GM12878 (cell line): ENCODE data around the gene CARD16. TPM values are rescaled to one million over a fixed set of nuclear protein-coding genes. Genes with fewer than 3 reads are reported as not detected.

Source experiments
- ATAC-seq: fragments of 200-7000 bp; cut with Tn5 transposase; 3 replicates; pipeline ENCODE4 v1.9.1; 2020; ENCODE audit warnings: mild to moderate bottlenecking, moderate library complexity
- BruUV-seq: library from RNA; stranded (reverse); fragments of 400-500 nt; replicated peaks from 2 replicates; lab custom pipeline; 2021; lab: Mats Ljungman, UMichigan
- CTCF ChIA-PET: fragments of 300-600 bp; sonication (Branson Sonifier 250); formaldehyde crosslinking; extraction: SDS; loops from one replicate; lab custom pipeline; 2021; ENCODE audit warnings: inconsistent platforms; lab: Yijun Ruan, JAX
- POLR2A ChIA-PET: fragments of 350-600 bp; formaldehyde crosslinking; extraction: SDS; loops from one replicate; lab custom pipeline; 2021; ENCODE audit warnings: inconsistent platforms; lab: Charles Lee
- RAD21 ChIA-PET: fragments of 300-600 bp; sonication (Branson Sonifier 250); formaldehyde crosslinking; loops from one replicate; lab custom pipeline; 2023; ENCODE audit warnings: antibody characterized with exemption; ENCODE audit not compliant: unreplicated experiment; lab: Charles Lee
- SMC1A ChIA-PET: fragments of 300-600 bp; sonication (Branson Sonifier 250); formaldehyde crosslinking; loops from one replicate; lab custom pipeline; 2023; ENCODE audit not compliant: unreplicated experiment, uncharacterized antibody; lab: Charles Lee
- DNase-seq: peaks from one replicate; pipeline ENCODE4 v3.0.0-alpha.2; 2011; ENCODE audit warnings: low read depth, low spot score
- FAIRE-seq: peaks from 3 replicates; lab custom pipeline; 2011; peaks lifted over from hg19 to GRCh38; lab: Jason Lieb, UNC
- H2AFZ ChIP-seq: 2 replicates; pipeline ENCODE4 v1.6.0; 2011; ENCODE audit warnings: low read depth, low read length, control low read depth; ENCODE audit not compliant: control insufficient read depth
- H3K27ac ChIP-seq: 2 replicates; pipeline ENCODE4 v1.5.1; 2011; ENCODE audit warnings: control low read depth; ENCODE audit not compliant: control insufficient read depth, insufficient read depth
- H3K27me3 ChIP-seq, 2 experiments: replicated peaks in 1 of 2; 2 replicates each; pipeline versions ENCODE4 v1.6.0 to v1.6.1; 2011; ENCODE audit warnings: low read length in 1 of 2; ENCODE audit not compliant: control insufficient read depth in 2 of 2, insufficient read depth in 2 of 2
- H3K36me3 ChIP-seq, 2 experiments: 2 replicates each; pipeline ENCODE4 v1.5.1; 2011; ENCODE audit warnings: low read length in 1 of 2; ENCODE audit not compliant: control insufficient read depth in 2 of 2, insufficient read depth in 2 of 2
- H3K4me1 ChIP-seq: 2 replicates; pipeline ENCODE4 v1.6.1; 2011; ENCODE audit warnings: mild to moderate bottlenecking, low read length, moderate library complexity, mixed read lengths; ENCODE audit not compliant: control insufficient read depth, insufficient read depth
- H3K4me2 ChIP-seq: 2 replicates; pipeline ENCODE4 v1.6.0; 2011; ENCODE audit warnings: control low read depth; ENCODE audit not compliant: control insufficient read depth, insufficient read depth
- H3K4me3 ChIP-seq: fragments of 200-600 bp; sonication (generic); 2 replicates; pipeline ENCODE4 v1.5.1; 2016
- H3K79me2 ChIP-seq: 2 replicates; pipeline ENCODE4 v1.6.0; 2011; ENCODE audit warnings: low read length; ENCODE audit not compliant: control insufficient read depth, insufficient read depth
- H3K9ac ChIP-seq: 2 replicates; pipeline ENCODE4 v1.8.0; 2011; ENCODE audit warnings: low read length, control low read depth, mixed read lengths; ENCODE audit not compliant: control insufficient read depth, insufficient read depth
- H3K9me3 ChIP-seq: replicated peaks from 3 replicates; pipeline ENCODE4 v1.5.1; 2011; ENCODE audit warnings: mild to moderate bottlenecking, low read length; ENCODE audit not compliant: control insufficient read depth, insufficient read depth
- H4K20me1 ChIP-seq: 2 replicates; pipeline ENCODE4 v1.6.0; 2011; ENCODE audit not compliant: control insufficient read depth, insufficient read depth
- DPF2 ChIP-seq: fragments of 450-650 bp; IDR thresholded peaks from 2 replicates; pipeline ENCODE4 v1.6.1; 2017; ENCODE audit warnings: mild to moderate bottlenecking
- MYB ChIP-seq: fragments of 150-350 bp; IDR thresholded peaks from 2 replicates; pipeline ENCODE4 v1.6.1; 2014; ENCODE audit warnings: mild to moderate bottlenecking, low read depth, low read length, borderline replicate concordance
- NRF1 ChIP-seq: conservative IDR thresholded peaks from 2 replicates; pipeline ENCODE4 v1.6.1; 2011; ENCODE audit warnings: mild to moderate bottlenecking, low read depth, low read length, improper control_type of control experiment
- POLR2A ChIP-seq: IDR thresholded peaks from 2 replicates; pipeline ENCODE4 v1.6.1; 2011; ENCODE audit warnings: low read depth, mild to moderate bottlenecking, low read length
- POLR2AphosphoS5 ChIP-seq: IDR thresholded peaks from 2 replicates; pipeline ENCODE4 v1.6.1; 2011; ENCODE audit warnings: mild to moderate bottlenecking, low read length, inconsistent platforms
- RAD21 ChIP-seq: IDR thresholded peaks from 2 replicates; pipeline ENCODE4 v1.6.1; 2011; ENCODE audit warnings: mild to moderate bottlenecking, low read depth, low read length, moderate library complexity; ENCODE audit not compliant: insufficient read depth
- SMARCA5 ChIP-seq: fragments of 450-650 bp; IDR thresholded peaks from 2 replicates; pipeline ENCODE4 v1.6.1; 2017; ENCODE audit warnings: mild to moderate bottlenecking
- SRF ChIP-seq, 2 experiments: IDR thresholded peaks; 2 replicates each; pipeline ENCODE4 v1.6.1; 2011; ENCODE audit warnings: low read depth in 2 of 2, low read length in 2 of 2, mild to moderate bottlenecking in 1 of 2, moderate library complexity in 1 of 2
- STAT3 ChIP-seq: IDR thresholded peaks from 2 replicates; pipeline ENCODE4 v1.6.1; 2011; ENCODE audit warnings: low read depth, low read length, improper control_type of control experiment
- TCF3 ChIP-seq: IDR thresholded peaks from 2 replicates; pipeline ENCODE4 v1.6.1; 2012; ENCODE audit warnings: low read depth, mild to moderate bottlenecking, low read length, borderline replicate concordance; ENCODE audit not compliant: insufficient read depth
- ZNF207 ChIP-seq: fragments of 450-650 bp; IDR thresholded peaks from 2 replicates; pipeline ENCODE4 v1.6.1; 2014; ENCODE audit warnings: antibody characterized with exemption, mild to moderate bottlenecking, borderline replicate concordance
- ZZZ3 ChIP-seq: IDR thresholded peaks from 2 replicates; pipeline ENCODE4 v1.6.1; 2011; ENCODE audit warnings: low read depth; ENCODE audit not compliant: control insufficient read depth, insufficient read length
- WGBS: methylation state at CpG from one replicate; pipeline ENCODE4 v1.1.6; 2016; ENCODE audit warnings: low lambda C conversion rate; ENCODE audit not compliant: insufficient replicate concordance, insufficient coverage; ENCODE audit errors: missing lambda C conversion rate; 5-methylcytosine and 5-hydroxymethylcytosine counted together
- in situ Hi-C: fragments of 300-500 bp; cut with MboI; formaldehyde crosslinking; loops from 9 replicates; pipeline ENCODE4 v1.14.3; 2018; ENCODE audit warnings: mixed read lengths
- intact Hi-C: fragments of 100-400 bp; cut with micrococcal nuclease; formaldehyde crosslinking; loops from one replicate; pipeline ENCODE4 v1.14.2; 2022; ENCODE audit not compliant: unreplicated experiment
- polyA plus RNA-seq, 11 experiments: library from polyadenylated mRNA; depleted of rRNA in 4 of 11; unstranded in 6 of 11; stranded (reverse) in 5 of 11; fragments of >200 nt; fragmentation: Nextera tagmentation in 4 of 11; fragmentation: Illumina TruSeq in 1 of 11; extraction: Ambion mirVana in 4 of 11; extraction: Trizol in 1 of 11; gene quantifications; 1 replicate in 1 of 11; 2 replicates in 10 of 11; pipeline versions ENCODE4 v1.2.1 to v1.2.3, GENCODE V29; 2011 to 2016; ENCODE audit warnings: inconsistent platforms in 2 of 11, missing spikeins in 2 of 11, low read depth in 1 of 11
- total RNA-seq, 4 experiments: library from RNA; depleted of rRNA in 3 of 4; stranded (reverse); fragments of >200 nt in 3 of 4; fragmentation: Illumina TruSeq in 1 of 4; extraction: Trizol in 1 of 4; gene quantifications; 2 replicates each; pipeline versions ENCODE4 v1.2.1 to v1.2.3, GENCODE V29; 2013 to 2021
- TF ChIP-seq, protein P1 (sequence below): fragments of 450-650 bp; conservative IDR thresholded peaks from 2 replicates; pipeline ENCODE4 v1.6.1; 2017; ENCODE audit warnings: mild to moderate bottlenecking, moderate library complexity
- TF ChIP-seq, protein P2 (sequence below): fragments of 450-650 bp; IDR thresholded peaks from 2 replicates; pipeline ENCODE4 v1.6.1; 2016; ENCODE audit warnings: mild to moderate bottlenecking, moderate library complexity, borderline replicate concordance
- TF ChIP-seq, protein P3 (sequence below): fragments of 450-650 bp; formaldehyde crosslinking; IDR thresholded peaks from 2 replicates; pipeline ENCODE4 v1.4.0; 2020; ENCODE audit warnings: mild to moderate bottlenecking, moderate library complexity

CARD16 gene
- total and polyA plus RNA-seq, 10 of the 15 experiments (the other 5 are each of a cell fraction or from before 2014, with no cell fraction given) = 11.8 to 76.3 (median 25.9) TPM

DNA sequence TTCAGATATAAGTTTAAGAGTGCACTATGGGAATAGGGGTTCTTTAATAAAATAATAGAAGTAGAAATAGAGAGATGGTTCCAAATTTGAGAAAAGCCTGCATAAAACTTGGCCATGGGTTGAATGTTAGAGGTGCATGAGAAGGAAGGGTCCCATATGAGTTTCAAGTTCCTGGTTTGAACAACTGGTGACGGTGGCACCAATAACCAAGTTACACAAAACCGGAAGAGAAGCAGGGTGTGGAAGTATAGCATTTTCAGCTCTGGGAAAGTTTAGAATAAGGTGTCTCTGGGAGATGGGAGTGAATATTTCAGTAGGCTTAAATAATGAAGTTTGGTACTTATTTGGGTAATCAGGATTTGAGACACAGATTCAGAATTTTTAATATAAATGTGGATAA, 12.6 kb downstream of the CARD16 start:
- ATAC-seq (peak; percentile 60), DNase-seq (no peak), FAIRE-seq (no peak)
- Histone ChIP-seq H3K4me1 (0 out of 2 replicates have a peak, but pooled peaks cover 3% of the 10 kb centered on the region), H3K4me3 (0 out of 2 replicates have a peak overlapping the region, but pooled peaks have one; percentile 58), H3K27ac (no peak overlapping the region), H3K27me3 (no peaks in the 10 kb centered on the region), H3K4me2 (no peak overlapping the region; the same call in 1 of the 2 replicates), H2AFZ (no peak overlapping the region), H3K9ac (no peak overlapping the region), H3K9me3 (no peaks in the 10 kb centered on the region), H4K20me1 (no peaks in the 10 kb centered on the region), H3K36me3 (no peaks in the 10 kb centered on the region), H3K79me2 (no peaks in the 10 kb centered on the region; the same call in 1 of the 2 replicates)
- intact Hi-C loops (no loop called here), in situ Hi-C loops (no loop called here)
- TF ChIP-seq STAT3 = no peak
- no peak for TF ChIP-seq POLR2A
- no peak for TF ChIP-seq DPF2
- TF ChIP-seq, protein P1, sequence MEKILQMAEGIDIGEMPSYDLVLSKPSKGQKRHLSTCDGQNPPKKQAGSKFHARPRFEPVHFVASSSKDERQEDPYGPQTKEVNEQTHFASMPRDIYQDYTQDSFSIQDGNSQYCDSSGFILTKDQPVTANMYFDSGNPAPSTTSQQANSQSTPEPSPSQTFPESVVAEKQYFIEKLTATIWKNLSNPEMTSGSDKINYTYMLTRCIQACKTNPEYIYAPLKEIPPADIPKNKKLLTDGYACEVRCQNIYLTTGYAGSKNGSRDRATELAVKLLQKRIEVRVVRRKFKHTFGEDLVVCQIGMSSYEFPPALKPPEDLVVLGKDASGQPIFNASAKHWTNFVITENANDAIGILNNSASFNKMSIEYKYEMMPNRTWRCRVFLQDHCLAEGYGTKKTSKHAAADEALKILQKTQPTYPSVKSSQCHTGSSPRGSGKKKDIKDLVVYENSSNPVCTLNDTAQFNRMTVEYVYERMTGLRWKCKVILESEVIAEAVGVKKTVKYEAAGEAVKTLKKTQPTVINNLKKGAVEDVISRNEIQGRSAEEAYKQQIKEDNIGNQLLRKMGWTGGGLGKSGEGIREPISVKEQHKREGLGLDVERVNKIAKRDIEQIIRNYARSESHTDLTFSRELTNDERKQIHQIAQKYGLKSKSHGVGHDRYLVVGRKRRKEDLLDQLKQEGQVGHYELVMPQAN = no peak
- no peak for TF ChIP-seq SMARCA5
- TF ChIP-seq POLR2AphosphoS5 = no peak
- no peak for TF ChIP-seq TCF3
- TF ChIP-seq, protein P2, sequence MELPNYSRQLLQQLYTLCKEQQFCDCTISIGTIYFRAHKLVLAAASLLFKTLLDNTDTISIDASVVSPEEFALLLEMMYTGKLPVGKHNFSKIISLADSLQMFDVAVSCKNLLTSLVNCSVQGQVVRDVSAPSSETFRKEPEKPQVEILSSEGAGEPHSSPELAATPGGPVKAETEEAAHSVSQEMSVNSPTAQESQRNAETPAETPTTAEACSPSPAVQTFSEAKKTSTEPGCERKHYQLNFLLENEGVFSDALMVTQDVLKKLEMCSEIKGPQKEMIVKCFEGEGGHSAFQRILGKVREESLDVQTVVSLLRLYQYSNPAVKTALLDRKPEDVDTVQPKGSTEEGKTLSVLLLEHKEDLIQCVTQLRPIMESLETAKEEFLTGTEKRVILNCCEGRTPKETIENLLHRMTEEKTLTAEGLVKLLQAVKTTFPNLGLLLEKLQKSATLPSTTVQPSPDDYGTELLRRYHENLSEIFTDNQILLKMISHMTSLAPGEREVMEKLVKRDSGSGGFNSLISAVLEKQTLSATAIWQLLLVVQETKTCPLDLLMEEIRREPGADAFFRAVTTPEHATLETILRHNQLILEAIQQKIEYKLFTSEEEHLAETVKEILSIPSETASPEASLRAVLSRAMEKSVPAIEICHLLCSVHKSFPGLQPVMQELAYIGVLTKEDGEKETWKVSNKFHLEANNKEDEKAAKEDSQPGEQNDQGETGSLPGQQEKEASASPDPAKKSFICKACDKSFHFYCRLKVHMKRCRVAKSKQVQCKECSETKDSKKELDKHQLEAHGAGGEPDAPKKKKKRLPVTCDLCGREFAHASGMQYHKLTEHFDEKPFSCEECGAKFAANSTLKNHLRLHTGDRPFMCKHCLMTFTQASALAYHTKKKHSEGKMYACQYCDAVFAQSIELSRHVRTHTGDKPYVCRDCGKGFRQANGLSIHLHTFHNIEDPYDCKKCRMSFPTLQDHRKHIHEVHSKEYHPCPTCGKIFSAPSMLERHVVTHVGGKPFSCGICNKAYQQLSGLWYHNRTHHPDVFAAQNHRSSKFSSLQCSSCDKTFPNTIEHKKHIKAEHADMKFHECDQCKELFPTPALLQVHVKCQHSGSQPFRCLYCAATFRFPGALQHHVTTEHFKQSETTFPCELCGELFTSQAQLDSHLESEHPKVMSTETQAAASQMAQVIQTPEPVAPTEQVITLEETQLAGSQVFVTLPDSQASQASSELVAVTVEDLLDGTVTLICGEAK = no peak
- no peak for TF ChIP-seq NRF1
- no peak for TF ChIP-seq ZNF207
- no peak for TF ChIP-seq RAD21
- no peak for TF ChIP-seq MYB
- TF ChIP-seq, protein P3, sequence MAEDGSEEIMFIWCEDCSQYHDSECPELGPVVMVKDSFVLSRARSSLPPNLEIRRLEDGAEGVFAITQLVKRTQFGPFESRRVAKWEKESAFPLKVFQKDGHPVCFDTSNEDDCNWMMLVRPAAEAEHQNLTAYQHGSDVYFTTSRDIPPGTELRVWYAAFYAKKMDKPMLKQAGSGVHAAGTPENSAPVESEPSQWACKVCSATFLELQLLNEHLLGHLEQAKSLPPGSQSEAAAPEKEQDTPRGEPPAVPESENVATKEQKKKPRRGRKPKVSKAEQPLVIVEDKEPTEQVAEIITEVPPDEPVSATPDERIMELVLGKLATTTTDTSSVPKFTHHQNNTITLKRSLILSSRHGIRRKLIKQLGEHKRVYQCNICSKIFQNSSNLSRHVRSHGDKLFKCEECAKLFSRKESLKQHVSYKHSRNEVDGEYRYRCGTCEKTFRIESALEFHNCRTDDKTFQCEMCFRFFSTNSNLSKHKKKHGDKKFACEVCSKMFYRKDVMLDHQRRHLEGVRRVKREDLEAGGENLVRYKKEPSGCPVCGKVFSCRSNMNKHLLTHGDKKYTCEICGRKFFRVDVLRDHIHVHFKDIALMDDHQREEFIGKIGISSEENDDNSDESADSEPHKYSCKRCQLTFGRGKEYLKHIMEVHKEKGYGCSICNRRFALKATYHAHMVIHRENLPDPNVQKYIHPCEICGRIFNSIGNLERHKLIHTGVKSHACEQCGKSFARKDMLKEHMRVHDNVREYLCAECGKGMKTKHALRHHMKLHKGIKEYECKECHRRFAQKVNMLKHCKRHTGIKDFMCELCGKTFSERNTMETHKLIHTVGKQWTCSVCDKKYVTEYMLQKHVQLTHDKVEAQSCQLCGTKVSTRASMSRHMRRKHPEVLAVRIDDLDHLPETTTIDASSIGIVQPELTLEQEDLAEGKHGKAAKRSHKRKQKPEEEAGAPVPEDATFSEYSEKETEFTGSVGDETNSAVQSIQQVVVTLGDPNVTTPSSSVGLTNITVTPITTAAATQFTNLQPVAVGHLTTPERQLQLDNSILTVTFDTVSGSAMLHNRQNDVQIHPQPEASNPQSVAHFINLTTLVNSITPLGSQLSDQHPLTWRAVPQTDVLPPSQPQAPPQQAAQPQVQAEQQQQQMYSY (CRISPR knock-in tag) = no peak
- no peak for TF ChIP-seq ZZZ3
- TF ChIP-seq SRF (IDR thresholded peaks at IDR 0.05; ENCODE audit: low read depth in 2 of 2, low read length in 2 of 2) = no peak
- ChIA-PET SMC1A (interaction anchor here (1.1 to 5.4 kb wide), 2 partner anchors 9 to 11 kb away, joined by 3 to 21 read pairs; no protein-coding TSS in a partner anchor), RAD21 (interaction anchor here (2.1 kb wide), 1 partner anchor 11 kb away, joined by 9 read pairs; no protein-coding TSS in a partner anchor), POLR2A (interaction anchor here (0.6 to 1.5 kb wide), 2 partner anchors 9 to 11 kb away, joined by 3 to 6 read pairs; no protein-coding TSS in a partner anchor), CTCF (interaction anchor here (1.0 to 2.1 kb wide), 2 partner anchors 11 to 24 kb away, joined by 3 to 6 read pairs; no protein-coding TSS in a partner anchor)
- 88% methylated on average over 2 of the region's 2 CpGs for whole genome bisulfite sequencing
- no TSS peak for BruUV-seq
